ENCODE measurements around the gene CHORDC1.

DNA sequence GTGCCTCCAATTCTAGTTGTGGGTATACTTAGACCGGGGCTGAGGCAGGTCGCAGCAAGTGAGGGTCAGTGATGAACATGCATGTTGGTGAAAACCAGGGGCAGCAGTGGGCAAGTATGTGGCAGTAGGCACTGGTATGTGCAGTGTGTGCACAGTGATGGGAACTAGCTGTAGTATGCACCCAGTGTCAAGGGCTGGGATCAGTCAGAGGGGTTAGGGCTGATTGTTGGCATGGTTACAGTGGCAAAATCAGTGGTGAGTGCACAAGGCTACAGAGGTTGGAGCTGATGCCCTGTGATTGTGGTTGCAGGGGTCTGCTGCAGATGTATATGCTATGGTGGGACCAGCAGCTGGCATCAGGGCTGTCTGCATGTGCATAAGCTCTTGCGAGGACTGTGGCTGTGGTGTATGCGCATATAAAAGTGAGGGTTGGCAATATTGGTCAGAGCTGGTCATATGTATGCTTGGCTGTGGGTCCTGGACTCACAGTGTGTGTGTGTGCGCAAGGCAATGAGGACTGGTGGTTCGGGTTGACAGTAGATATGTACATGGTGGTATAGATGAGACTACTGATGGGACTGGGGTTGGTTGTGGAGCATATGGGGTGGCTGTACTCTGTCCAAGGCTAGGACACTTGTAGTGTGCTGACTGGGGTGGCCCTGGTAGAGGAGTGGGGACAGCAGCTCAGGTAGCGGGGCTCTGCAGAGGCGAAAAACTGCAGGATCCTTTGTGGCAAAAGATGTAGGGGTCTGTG is 33.7 kb upstream of the CHORDC1 start:
- no peak for TF ChIP-seq MEF2A (IDR thresholded peaks at IDR 0.05; ENCODE audit: borderline replicate concordance, low read depth)
- TF ChIP-seq, protein P1, sequence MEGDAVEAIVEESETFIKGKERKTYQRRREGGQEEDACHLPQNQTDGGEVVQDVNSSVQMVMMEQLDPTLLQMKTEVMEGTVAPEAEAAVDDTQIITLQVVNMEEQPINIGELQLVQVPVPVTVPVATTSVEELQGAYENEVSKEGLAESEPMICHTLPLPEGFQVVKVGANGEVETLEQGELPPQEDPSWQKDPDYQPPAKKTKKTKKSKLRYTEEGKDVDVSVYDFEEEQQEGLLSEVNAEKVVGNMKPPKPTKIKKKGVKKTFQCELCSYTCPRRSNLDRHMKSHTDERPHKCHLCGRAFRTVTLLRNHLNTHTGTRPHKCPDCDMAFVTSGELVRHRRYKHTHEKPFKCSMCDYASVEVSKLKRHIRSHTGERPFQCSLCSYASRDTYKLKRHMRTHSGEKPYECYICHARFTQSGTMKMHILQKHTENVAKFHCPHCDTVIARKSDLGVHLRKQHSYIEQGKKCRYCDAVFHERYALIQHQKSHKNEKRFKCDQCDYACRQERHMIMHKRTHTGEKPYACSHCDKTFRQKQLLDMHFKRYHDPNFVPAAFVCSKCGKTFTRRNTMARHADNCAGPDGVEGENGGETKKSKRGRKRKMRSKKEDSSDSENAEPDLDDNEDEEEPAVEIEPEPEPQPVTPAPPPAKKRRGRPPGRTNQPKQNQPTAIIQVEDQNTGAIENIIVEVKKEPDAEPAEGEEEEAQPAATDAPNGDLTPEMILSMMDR (IDR thresholded peaks at IDR 0.05) = no peak
- no peak for TF ChIP-seq EP300 (IDR thresholded peaks at IDR 0.05; ENCODE audit: borderline replicate concordance in 1 of 2, low read depth in 1 of 2, low read length in 1 of 2)
- TF ChIP-seq, protein P2, sequence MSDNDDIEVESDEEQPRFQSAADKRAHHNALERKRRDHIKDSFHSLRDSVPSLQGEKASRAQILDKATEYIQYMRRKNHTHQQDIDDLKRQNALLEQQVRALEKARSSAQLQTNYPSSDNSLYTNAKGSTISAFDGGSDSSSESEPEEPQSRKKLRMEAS (IDR thresholded peaks at IDR 0.05; ENCODE audit: low read depth) = no peak
- TF ChIP-seq, protein P3, sequence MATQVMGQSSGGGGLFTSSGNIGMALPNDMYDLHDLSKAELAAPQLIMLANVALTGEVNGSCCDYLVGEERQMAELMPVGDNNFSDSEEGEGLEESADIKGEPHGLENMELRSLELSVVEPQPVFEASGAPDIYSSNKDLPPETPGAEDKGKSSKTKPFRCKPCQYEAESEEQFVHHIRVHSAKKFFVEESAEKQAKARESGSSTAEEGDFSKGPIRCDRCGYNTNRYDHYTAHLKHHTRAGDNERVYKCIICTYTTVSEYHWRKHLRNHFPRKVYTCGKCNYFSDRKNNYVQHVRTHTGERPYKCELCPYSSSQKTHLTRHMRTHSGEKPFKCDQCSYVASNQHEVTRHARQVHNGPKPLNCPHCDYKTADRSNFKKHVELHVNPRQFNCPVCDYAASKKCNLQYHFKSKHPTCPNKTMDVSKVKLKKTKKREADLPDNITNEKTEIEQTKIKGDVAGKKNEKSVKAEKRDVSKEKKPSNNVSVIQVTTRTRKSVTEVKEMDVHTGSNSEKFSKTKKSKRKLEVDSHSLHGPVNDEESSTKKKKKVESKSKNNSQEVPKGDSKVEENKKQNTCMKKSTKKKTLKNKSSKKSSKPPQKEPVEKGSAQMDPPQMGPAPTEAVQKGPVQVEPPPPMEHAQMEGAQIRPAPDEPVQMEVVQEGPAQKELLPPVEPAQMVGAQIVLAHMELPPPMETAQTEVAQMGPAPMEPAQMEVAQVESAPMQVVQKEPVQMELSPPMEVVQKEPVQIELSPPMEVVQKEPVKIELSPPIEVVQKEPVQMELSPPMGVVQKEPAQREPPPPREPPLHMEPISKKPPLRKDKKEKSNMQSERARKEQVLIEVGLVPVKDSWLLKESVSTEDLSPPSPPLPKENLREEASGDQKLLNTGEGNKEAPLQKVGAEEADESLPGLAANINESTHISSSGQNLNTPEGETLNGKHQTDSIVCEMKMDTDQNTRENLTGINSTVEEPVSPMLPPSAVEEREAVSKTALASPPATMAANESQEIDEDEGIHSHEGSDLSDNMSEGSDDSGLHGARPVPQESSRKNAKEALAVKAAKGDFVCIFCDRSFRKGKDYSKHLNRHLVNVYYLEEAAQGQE (IDR thresholded peaks at IDR 0.05; ENCODE audit: low read depth, low read length) = no peak
- TF ChIP-seq GABPA (IDR thresholded peaks at IDR 0.05; ENCODE audit: low read depth) = no peak
- TF ChIP-seq POLR2AphosphoS5 (IDR thresholded peaks at IDR 0.05; ENCODE audit: low read depth, low read length) = no peak
- no peak for TF ChIP-seq EZH2phosphoT487 (IDR thresholded peaks at IDR 0.05; ENCODE audit: borderline replicate concordance, low read depth)
- no peak for TF ChIP-seq JUND (IDR thresholded peaks at IDR 0.05)
- no peak for TF ChIP-seq SIN3A (IDR thresholded peaks at IDR 0.05; ENCODE audit: borderline replicate concordance, low read depth, low read length)
- no peak for TF ChIP-seq TAF1 (IDR thresholded peaks at IDR 0.05; ENCODE audit: borderline replicate concordance, low read depth, low read length)
- TF ChIP-seq RAD21 (IDR thresholded peaks at IDR 0.05; ENCODE audit: low read length) = no peak
